Measurements from ENCODE around the gene B4GALNT4.
A peak's percentile ranks its signal among the peaks of the same experiment; 100 is the strongest.
"Not testable (repeated sequence)": the region's sequence is repeated elsewhere in the genome, so short reads cannot be mapped to it uniquely, and the experiment has no call there.

B4GALNT4 gene

DNA sequence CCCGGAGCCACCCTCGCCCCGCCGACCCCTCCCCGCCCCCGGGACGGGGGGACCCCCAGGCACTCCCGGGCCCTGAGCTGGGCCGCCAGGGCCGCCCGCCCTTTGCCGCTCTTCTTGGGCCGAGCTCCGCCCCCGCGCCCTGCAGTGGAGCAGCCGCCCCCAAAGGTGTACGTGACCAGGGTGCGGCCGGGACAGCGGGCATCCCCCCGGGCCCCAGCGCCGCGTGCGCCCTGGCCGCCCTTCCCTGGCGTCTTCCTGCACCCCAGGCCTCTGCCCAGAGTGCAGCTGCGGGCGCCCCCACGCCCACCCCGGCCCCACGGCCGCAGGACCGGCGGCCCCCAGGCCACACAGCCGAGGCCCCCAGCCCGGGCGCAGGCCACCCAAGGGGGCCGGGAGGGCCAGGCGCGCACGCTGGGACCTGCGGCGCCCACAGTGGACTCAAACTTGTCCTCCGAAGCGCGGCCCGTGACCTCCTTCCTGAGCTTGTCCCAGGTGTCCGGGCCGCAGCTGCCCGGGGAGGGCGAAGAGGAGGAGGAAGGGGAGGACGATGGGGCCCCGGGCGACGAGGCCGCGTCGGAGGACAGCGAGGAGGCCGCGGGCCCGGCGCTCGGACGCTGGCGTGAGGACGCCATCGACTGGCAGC is 7.4 kb downstream of the B4GALNT4 start:
- DNase-seq, result no peak

- DNase-seq, result no peak
Measured at GRCh38 chr11:377174-377865, 8.0 kb downstream of the B4GALNT4 start.

DNA sequence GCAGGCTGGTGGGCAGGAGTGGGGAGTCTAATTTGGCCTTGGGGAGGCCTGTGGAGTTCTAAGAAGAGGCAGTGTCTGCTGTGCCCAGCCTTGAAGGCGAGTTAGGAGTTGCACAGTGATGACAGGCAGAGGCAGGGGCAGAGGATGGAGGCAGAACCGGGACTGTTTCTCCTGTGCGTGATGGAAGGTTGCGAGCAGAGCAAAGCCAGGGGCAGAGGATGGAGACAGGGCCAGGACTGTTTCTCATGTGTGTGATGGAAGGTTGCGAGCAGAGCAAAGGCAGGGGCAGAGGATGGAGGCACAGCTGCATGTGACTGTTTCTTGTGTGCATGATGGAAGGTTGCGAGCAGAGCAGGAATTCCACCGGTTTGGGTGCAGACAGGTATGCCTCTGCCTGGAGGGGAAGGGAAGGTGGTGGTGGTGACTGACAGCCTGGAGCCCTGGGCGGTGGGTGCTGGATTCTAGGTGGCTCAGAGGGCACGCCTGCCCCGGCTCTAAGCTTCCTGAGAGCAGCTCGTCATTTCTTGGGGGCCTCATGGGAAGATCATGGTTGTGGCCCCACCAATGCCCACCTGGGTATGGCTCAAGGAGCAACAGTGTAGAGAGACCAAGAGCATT is 8.7 kb downstream of the B4GALNT4 start:
- DNase-seq, result no peak

- DNase-seq, result no peak
Measured at GRCh38 chr11:379205-380094, 10.2 kb downstream of the B4GALNT4 start.

- DNase-seq, result no peak
Measured at GRCh38 chr11:380095-380480, 10.8 kb downstream of the B4GALNT4 start.

DNA sequence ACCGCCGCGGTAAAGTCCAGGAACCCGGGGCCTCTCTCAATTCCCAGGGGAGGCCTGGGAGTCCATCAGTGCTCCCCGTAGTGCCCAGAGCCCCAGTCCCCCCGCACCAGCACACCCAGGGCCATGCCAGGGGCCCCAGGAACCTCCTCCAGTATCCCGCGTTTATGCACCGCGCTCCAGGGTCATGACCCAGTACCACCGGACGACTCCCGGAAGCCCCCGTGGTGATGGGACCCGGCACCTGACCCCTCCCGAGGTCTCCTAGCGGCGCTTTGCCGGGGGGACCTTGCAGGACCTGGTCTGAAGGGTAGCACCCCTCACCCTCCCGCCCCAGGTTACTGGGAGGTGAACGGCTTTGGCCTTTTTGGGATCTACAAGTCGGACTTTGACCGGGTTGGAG is 11.2 kb downstream of the B4GALNT4 start:
- no peak for DNase-seq

- no peak for DNase-seq
Measured at GRCh38 chr11:380996-381395, 11.7 kb downstream of the B4GALNT4 start.

GRCh38 chr11:381501-382072 is 12.3 kb downstream of the B4GALNT4 start:
- DNase-seq, result no peak

- no peak for DNase-seq
Measured at GRCh38 chr11:382081-382629, 12.9 kb downstream of the B4GALNT4 start.

DNA sequence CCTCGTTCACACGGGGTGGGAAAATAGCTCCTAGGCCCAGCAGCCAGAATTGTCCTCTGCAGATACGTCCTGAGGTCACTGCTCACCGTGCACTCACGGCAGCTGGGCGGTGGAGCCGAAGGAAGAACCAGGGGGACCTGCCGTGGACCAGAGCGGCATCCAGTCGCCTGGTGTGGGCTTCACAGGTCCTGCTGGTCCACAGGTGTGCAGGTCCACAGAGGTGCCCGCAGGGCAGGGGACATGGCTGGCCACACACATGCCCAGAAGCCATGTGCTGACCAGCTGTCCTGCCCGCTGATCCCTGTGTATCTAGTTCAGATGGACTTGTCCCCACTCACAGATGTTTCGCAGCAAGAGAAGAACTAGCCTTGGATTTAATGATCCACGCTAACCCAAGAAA is 14.1 kb downstream of the B4GALNT4 start:
- DNase-seq, result no peak

GRCh38 chr11:384511-384910 is 15.2 kb downstream of the B4GALNT4 start:
- no peak for DNase-seq

DNA sequence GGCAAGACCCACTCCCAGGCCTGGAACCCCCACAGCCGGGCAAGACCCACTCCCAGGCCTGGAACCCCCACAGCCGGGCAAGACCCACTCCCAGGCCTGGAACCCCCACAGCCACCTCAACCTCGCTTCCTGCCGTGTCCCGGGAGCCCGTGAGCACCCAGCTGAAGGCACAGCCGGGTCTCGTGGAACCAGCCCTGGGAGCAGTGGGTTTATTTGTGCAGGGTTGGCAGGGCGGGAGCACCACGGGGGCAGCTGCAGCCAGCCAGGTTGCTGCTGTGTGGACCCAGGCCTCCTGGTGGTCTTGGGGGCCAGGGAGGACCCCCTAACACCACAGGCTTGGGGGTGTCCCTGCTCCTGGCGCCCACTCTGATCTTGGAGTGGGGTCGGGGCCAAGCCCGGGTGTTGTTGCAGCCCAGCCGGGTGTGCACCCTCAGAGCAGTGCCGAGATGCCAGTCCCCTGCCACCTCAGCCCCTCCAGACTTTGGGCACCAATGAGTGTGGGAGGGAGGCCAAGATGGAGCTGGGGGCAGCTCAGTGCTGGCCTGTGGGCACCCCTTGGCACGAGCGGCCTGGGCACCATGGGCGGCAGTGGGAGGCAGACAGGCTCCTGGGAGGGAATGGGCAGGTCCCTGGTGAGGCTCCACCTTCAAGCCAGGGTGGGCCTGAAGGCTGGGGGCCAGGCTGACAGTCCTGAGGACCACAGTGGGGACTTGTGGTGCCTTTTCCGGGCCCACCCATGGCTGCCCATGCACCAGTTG is 16.5 kb downstream of the B4GALNT4 start:
- no peak for DNase-seq

- no peak for DNase-seq
Measured at GRCh38 chr11:386483-386882, 17.2 kb downstream of the B4GALNT4 start.

GRCh38 chr11:387193-387793 is 18.0 kb downstream of the B4GALNT4 start:
- DNase-seq, result no peak

- DNase-seq, result not testable (repeated sequence)
Measured at GRCh38 chr11:389369-389768, 20.1 kb downstream of the B4GALNT4 start.

DNA sequence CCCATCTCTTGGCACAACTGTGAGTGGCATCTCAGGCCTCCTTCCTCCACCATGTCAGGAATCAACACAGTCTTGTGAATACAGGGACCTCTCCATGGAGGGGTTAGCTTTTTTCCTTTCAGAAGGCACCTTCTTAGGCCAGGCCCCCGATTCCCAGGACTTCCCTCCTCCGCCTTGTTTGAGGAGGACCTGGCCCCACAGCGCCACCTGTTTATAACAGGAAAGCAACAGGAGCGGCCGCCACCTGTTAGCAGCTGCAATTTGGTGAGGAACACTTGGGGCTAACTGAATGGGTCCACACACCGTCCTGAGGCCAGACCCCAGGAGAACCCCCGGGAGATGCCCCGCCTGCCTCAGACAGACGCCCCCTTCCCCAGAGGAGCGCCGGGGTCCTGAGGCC is 20.9 kb downstream of the B4GALNT4 start:
- DNase-seq, result peak; percentile 24

GRCh38 chr11:391117-392017 is 22.1 kb downstream of the B4GALNT4 start:
- DNase-seq, result no peak

- DNase-seq, result no peak
Measured at GRCh38 chr11:392102-392777, 22.9 kb downstream of the B4GALNT4 start.

DNA sequence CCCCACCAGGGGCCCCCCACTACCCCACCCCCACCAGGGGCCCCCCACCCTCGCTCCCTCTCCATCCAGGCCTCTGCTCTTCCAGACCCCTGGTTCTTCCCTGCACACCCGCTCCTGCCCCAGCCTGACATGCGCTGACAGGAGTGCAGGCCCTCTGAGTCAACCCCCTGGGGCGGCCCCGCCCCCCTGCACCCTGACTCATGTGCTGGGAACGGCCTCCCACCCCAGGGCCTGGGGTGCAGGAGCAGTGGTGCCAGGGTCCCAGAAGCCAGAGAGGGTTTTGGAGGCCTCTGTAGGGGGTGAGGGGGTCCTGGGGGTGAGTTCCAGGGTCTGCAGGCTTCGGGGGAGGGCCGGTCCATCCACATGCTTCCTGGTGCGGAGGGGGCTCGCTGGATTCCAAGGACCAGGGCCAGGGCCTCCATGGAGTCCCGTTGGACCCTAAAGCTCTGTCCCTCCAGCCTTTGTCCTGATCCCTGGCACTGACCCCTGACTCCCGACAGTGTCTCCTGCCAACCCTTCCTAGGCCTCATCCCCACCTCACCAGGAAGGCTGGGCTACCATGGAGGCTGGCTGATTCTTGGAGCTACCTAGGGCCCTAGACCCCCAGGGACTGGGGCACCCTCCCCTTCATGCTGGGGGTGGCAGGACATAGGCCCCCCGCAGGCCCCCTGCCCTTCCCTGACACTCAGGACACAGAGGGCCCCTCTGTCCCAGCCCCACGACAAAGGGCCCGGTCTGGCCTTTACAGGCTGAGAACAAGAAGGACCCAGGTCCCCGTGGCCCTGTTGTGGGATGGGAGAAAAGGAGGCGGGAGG is 24.1 kb downstream of the B4GALNT4 start:
- DNase-seq, result no peak

All from NCI-H2029 (cell line).